Vagina (tissue), 2 donors: ENCODE results near the gene ITK. TPM values are rescaled to one million over a fixed set of nuclear protein-coding genes. Genes with fewer than 3 reads are reported as not detected.

Experiments
- DNase-seq, 2 donors: peaks; one replicate each; pipeline ENCODE4 v3.0.0-alpha.2; 2017; ENCODE audit errors: extremely low spot score in 2 of 2
- H3K27ac ChIP-seq: fragments of 200-600 bp; sonication (generic); one replicate; pipeline ENCODE4 v1.5.1; 2019
- H3K27me3 ChIP-seq: fragments of 200-600 bp; sonication (generic); one replicate; pipeline ENCODE4 v1.5.1; 2019
- H3K36me3 ChIP-seq, 2 donors: fragments of 200-600 bp; sonication (generic); one replicate each; pipeline ENCODE4 v1.5.1; 2017 to 2019
- H3K4me1 ChIP-seq: fragments of 200-600 bp; sonication (generic); one replicate; pipeline ENCODE4 v1.5.1; 2019
- H3K4me3 ChIP-seq, 2 donors: fragments of 200-600 bp; sonication (generic); 1 replicate in 1 of 2; 2 replicates in 1 of 2; pipeline ENCODE4 v1.5.1; 2016 to 2019
- H3K9me3 ChIP-seq: fragments of 200-600 bp; sonication (generic); one replicate; pipeline ENCODE4 v1.5.1; 2019
- CTCF ChIP-seq, 3 experiments: fragments of 450-650 bp in 2 of 3; fragments of 200-600 bp in 1 of 3; sonication (generic) in 1 of 3; IDR thresholded peaks; one replicate each; pipeline ENCODE4 v1.5.1; 2017 to 2019; ENCODE audit warnings: antibody characterized with exemption in 3 of 3, mild to moderate bottlenecking in 2 of 3, moderate library complexity in 2 of 3
- POLR2A ChIP-seq, 2 donors: fragments of 450-650 bp; IDR thresholded peaks; one replicate each; pipeline ENCODE4 v1.6.1; 2017; ENCODE audit warnings: antibody characterized with exemption in 2 of 2, mild to moderate bottlenecking in 2 of 2, moderate library complexity in 2 of 2
- POLR2AphosphoS5 ChIP-seq, 2 donors: sonication (generic); formaldehyde crosslinking; IDR thresholded peaks; one replicate each; pipeline ENCODE4 v1.9.0; 2017; ENCODE audit warnings: antibody characterized with exemption in 2 of 2, mild to moderate bottlenecking in 2 of 2, low read depth in 1 of 2; ENCODE audit not compliant: insufficient read depth in 1 of 2
- intact Hi-C: fragments of 100-400 bp; cut with DNase I; formaldehyde crosslinking; loops from one replicate; pipeline ENCODE4 v1.15.1; 2023
- total RNA-seq: library from RNA; depleted of rRNA; stranded (reverse); fragments of >200 nt; gene quantifications from one replicate; pipeline ENCODE4 v1.2.3, GENCODE V29; 2016

Gene ITK
- total RNA-seq, 1 donor from 2014 or later: 15.7 TPM

- H3K27ac ChIP-seq: no peak overlapping the region
Measured at GRCh38 chr5:157278319-157279037, 97.8 kb downstream of the ITK start.

GRCh38 chr5:157279605-157280239 is 99.1 kb downstream of the ITK start:
- H3K27me3 ChIP-seq: no peaks in the 10 kb centered on the region
- DNase-seq: no peak
- H3K36me3 ChIP-seq: no peaks in the 10 kb centered on the region
- no peaks in the 10 kb centered on the region for H3K4me1 ChIP-seq
- no peak overlapping the region for H3K27ac ChIP-seq
- no peak overlapping the region for H3K4me3 ChIP-seq
- no peaks in the 10 kb centered on the region for H3K9me3 ChIP-seq
- intact Hi-C loops: no loop called here
- TF ChIP-seq CTCF (IDR thresholded peaks at IDR 0.05): no peak
- no peak for TF ChIP-seq POLR2A (IDR thresholded peaks at IDR 0.05)
- TF ChIP-seq POLR2AphosphoS5 (IDR thresholded peaks at IDR 0.05; ENCODE audit: insufficient read depth in 1 of 2, low read depth in 1 of 2): no peak

More at GRCh38 chr5:157278319-157279037, 97.8 kb downstream of the ITK start:
- no peak overlapping the region for H3K4me3 ChIP-seq
- intact Hi-C loops: no loop called here
- no peaks in the 10 kb centered on the region for H3K4me1 ChIP-seq
- no peaks in the 10 kb centered on the region for H3K27me3 ChIP-seq
- no peaks in the 10 kb centered on the region for H3K36me3 ChIP-seq
- no peak for TF ChIP-seq POLR2A (IDR thresholded peaks at IDR 0.05)
- no peak for TF ChIP-seq POLR2AphosphoS5 (IDR thresholded peaks at IDR 0.05; ENCODE audit: insufficient read depth in 1 of 2, low read depth in 1 of 2)
- no peak for TF ChIP-seq CTCF (IDR thresholded peaks at IDR 0.05)
- no peaks in the 10 kb centered on the region for H3K9me3 ChIP-seq
- DNase-seq: no peak

- intact Hi-C loops: no loop called here
- no peaks in the 10 kb centered on the region for H3K9me3 ChIP-seq
- no peak overlapping the region for H3K27ac ChIP-seq
- H3K4me3 ChIP-seq: no peak overlapping the region
- no peak for DNase-seq
- H3K27me3 ChIP-seq: no peaks in the 10 kb centered on the region
- no peaks in the 10 kb centered on the region for H3K4me1 ChIP-seq
- H3K36me3 ChIP-seq: no peaks in the 10 kb centered on the region
- TF ChIP-seq POLR2A (IDR thresholded peaks at IDR 0.05): no peak
- TF ChIP-seq POLR2AphosphoS5 (IDR thresholded peaks at IDR 0.05; ENCODE audit: insufficient read depth in 1 of 2, low read depth in 1 of 2): no peak
- TF ChIP-seq CTCF (IDR thresholded peaks at IDR 0.05): no peak
Measured at GRCh38 chr5:157280927-157281326, 100.3 kb downstream of the ITK start.

- no peaks in the 10 kb centered on the region for H3K4me1 ChIP-seq
- intact Hi-C loops: no loop called here
- no peak for DNase-seq
- H3K27ac ChIP-seq: no peak overlapping the region
- TF ChIP-seq CTCF (IDR thresholded peaks at IDR 0.05) (no peak), POLR2AphosphoS5 (IDR thresholded peaks at IDR 0.05; ENCODE audit: insufficient read depth in 1 of 2, low read depth in 1 of 2) (no peak), POLR2A (IDR thresholded peaks at IDR 0.05) (no peak)
- H3K27me3 ChIP-seq: no peaks in the 10 kb centered on the region
- H3K4me3 ChIP-seq: no peak overlapping the region
- H3K9me3 ChIP-seq: no peaks in the 10 kb centered on the region
- H3K36me3 ChIP-seq: no peaks in the 10 kb centered on the region
Measured at GRCh38 chr5:157282150-157282549, 101.5 kb downstream of the ITK start.

GRCh38 chr5:157283434-157283833 is 102.8 kb downstream of the ITK start:
- Histone ChIP-seq H3K27ac (no peak overlapping the region), H3K27me3 (no peaks in the 10 kb centered on the region)

More at GRCh38 chr5:157283434-157283833, 102.8 kb downstream of the ITK start:
- Histone ChIP-seq H3K36me3 (no peaks in the 10 kb centered on the region), H3K9me3 (no peaks in the 10 kb centered on the region), H3K4me3 (no peak overlapping the region), H3K4me1 (no peaks in the 10 kb centered on the region)
- intact Hi-C loops: no loop called here
- TF ChIP-seq POLR2AphosphoS5 (IDR thresholded peaks at IDR 0.05; ENCODE audit: insufficient read depth in 1 of 2, low read depth in 1 of 2) (no peak), CTCF (IDR thresholded peaks at IDR 0.05) (no peak), POLR2A (IDR thresholded peaks at IDR 0.05) (no peak)
- DNase-seq: no peak
